ENCODE data around the gene SPINK7. TPM values are rescaled to one million over a fixed set of nuclear protein-coding genes. Genes with fewer than 3 reads are reported as not detected.
"Not testable (repeated sequence)": the region's sequence is repeated elsewhere in the genome, so short reads cannot be mapped to it uniquely, and the experiment has no call there.

Gene SPINK7
- total RNA-seq (not detected), polyA plus RNA-seq (10 to 100 TPM in 1 of 3 donors, 1 to 10 TPM in 1, not detected in 1; 4.9 to 55.8 TPM)
- long read RNA-seq, donor 1 = 0 reads
- long read RNA-seq, donor 2 = 0 reads
- long read RNA-seq, donor 3 = 0 reads
- long read RNA-seq, donor 4 = 0 reads
- long read RNA-seq, donor 5 = 0 reads
- long read RNA-seq, donor 6, partial matches to known transcripts = 0 of 1 reads
- long read RNA-seq, donor 6, other reads (novel, unspliced or antisense) = 0 of 1 reads
- long read RNA-seq, donor 7 = 0 reads
- long read RNA-seq, donor 8 = 0 reads
- long read RNA-seq, donor 9 = 0 reads
- long read RNA-seq, donor 10 = 0 reads

GRCh38 chr5:148312153-148312552 lies at the start of gene SPINK7:
Gene SPINK7 (plus strand): TSS chr5:148312423. CDS start chr5:148312484, 61 bp downstream.
- H3K27ac ChIP-seq = no peak within 1 kb of the TSS
- TF ChIP-seq EP300 (IDR thresholded peaks at IDR 0.05) = no peak
- no peak for TF ChIP-seq POLR2AphosphoS5 (IDR thresholded peaks at IDR 0.05)
- TF ChIP-seq POLR2A (IDR thresholded peaks at IDR 0.05) = no peak
- TF ChIP-seq CTCF (IDR thresholded peaks at IDR 0.05) = no peak
- intact Hi-C loops (cut with DNase I; ENCODE audit: low total_unique reads) = no loop called here
- no peaks in the 10 kb centered on the region for H3K4me1 ChIP-seq
- H3K36me3 ChIP-seq = no peaks in the 10 kb centered on the region
- 20 to 49% (median 28%) methylated on average over 3 of the region's 3 CpGs for WGBS, 5 donors
- peak; percentile 38 to 69 for DNase-seq
- H3K9me3 ChIP-seq = peaks cover 0 to 5% (median 0%) of the 10 kb centered on the region in 4 donors
- H3K27me3 ChIP-seq = no peaks in the 10 kb centered on the region
- H3K4me3 ChIP-seq = no peak within 1 kb of the TSS

- Histone ChIP-seq H3K4me3 (no peak overlapping the region), H3K4me1 (no peaks in the 10 kb centered on the region), H3K9me3 (peaks cover 0 to 5% (median 1%) of the 10 kb centered on the region in 4 donors), H3K27ac (no peak overlapping the region), H3K27me3 (no peaks in the 10 kb centered on the region), H3K36me3 (no peaks in the 10 kb centered on the region)
- DNase-seq = peak in 1 of 2 donors; percentile 7
- TF ChIP-seq POLR2A (IDR thresholded peaks at IDR 0.05) (no peak), POLR2AphosphoS5 (IDR thresholded peaks at IDR 0.05) (no peak), EP300 (IDR thresholded peaks at IDR 0.05) (no peak), CTCF (IDR thresholded peaks at IDR 0.05) (no peak)
- intact Hi-C loops (cut with DNase I; ENCODE audit: low total_unique reads) = no loop called here
- 20 to 44% (median 36%) methylated on average over 3 of the region's 3 CpGs for WGBS, 5 donors
Observed at GRCh38 chr5:148267962-148268361, 44.3 kb upstream of the SPINK7 start.

- 55 to 79% (median 70%) methylated on average over 4 of the region's 4 CpGs for WGBS, 5 donors
- Histone ChIP-seq H3K4me1 (no peaks in the 10 kb centered on the region), H3K9me3 (peaks cover 0 to 5% (median 1%) of the 10 kb centered on the region in 4 donors), H3K27ac (no peak within 1 kb of the TSS), H3K36me3 (no peaks in the 10 kb centered on the region), H3K27me3 (no peaks in the 10 kb centered on the region), H3K4me3 (no peak within 1 kb of the TSS)
- DNase-seq = peak; percentile 25 to 37
- no peak for TF ChIP-seq EP300 (IDR thresholded peaks at IDR 0.05)
- no peak for TF ChIP-seq CTCF (IDR thresholded peaks at IDR 0.05)
- TF ChIP-seq POLR2A (IDR thresholded peaks at IDR 0.05) = no peak
- no peak for TF ChIP-seq POLR2AphosphoS5 (IDR thresholded peaks at IDR 0.05)
- intact Hi-C loops (cut with DNase I; ENCODE audit: low total_unique reads) = no loop called here
Observed at GRCh38 chr5:148268566-148268965, 43.7 kb upstream of the SPINK7 start, which contains the start of gene SPINK13. Gene SPINK13 (plus strand): TSS chr5:148268794. CDS start chr5:148270073, 1,279 bp downstream.

- H3K4me3 ChIP-seq; DNase-seq; H3K27ac ChIP-seq; H3K36me3 ChIP-seq; intact Hi-C loops (cut with DNase I; ENCODE audit: low total_unique reads); H3K4me1 ChIP-seq; H3K27me3 ChIP-seq: not testable (repeated sequence)
- H3K9me3 ChIP-seq = peaks cover 0 to 47% (median 32%) of the 10 kb centered on the region in 4 donors
- WGBS, 5 donors = 92 to 97% (median 93%) methylated on average over 2 of the region's 2 CpGs
Observed at GRCh38 chr5:148275129-148275528, 37.1 kb upstream of the SPINK7 start.

- H3K4me3 ChIP-seq; intact Hi-C loops (cut with DNase I; ENCODE audit: low total_unique reads); H3K36me3 ChIP-seq; H3K4me1 ChIP-seq; H3K27me3 ChIP-seq: not testable (repeated sequence)
- peak; percentile 20 to 29 for DNase-seq
- 20 to 25% (median 22%) methylated on average over 1 to 5 of the region's 5 CpGs; no CpG with 5 or more reads in 1 of the 5 donors for WGBS, 5 donors
- H3K9me3 ChIP-seq = peaks cover 0 to 53% (median 31%) of the 10 kb centered on the region in 4 donors
- peak overlapping the region in 1 of 5 donors; percentile 59 for H3K27ac ChIP-seq
Observed at GRCh38 chr5:148280893-148281292, 31.3 kb upstream of the SPINK7 start.

- peak overlapping the region in 2 of 5 donors; percentile 43 to 59 for H3K27ac ChIP-seq
- H3K4me3 ChIP-seq; H3K4me1 ChIP-seq; intact Hi-C loops (cut with DNase I; ENCODE audit: low total_unique reads); H3K36me3 ChIP-seq; H3K27me3 ChIP-seq: not testable (repeated sequence)
- peaks cover 0 to 49% (median 31%) of the 10 kb centered on the region in 4 donors for H3K9me3 ChIP-seq
- 40 to 70% (median 58%) methylated on average over 4 of the region's 4 CpGs for whole genome bisulfite sequencing, 5 donors
- DNase-seq = peak; percentile 16 to 39
Observed at GRCh38 chr5:148281336-148281735, 30.9 kb upstream of the SPINK7 start.
